Endothelial cell (in vitro differentiated cells): Measurements from ENCODE around the gene NKAIN1. TPM values are rescaled to one million over a fixed set of nuclear protein-coding genes. Genes with fewer than 3 reads are reported as not detected.

Source experiments
- DNase-seq: peaks from one replicate; pipeline ENCODE4 v3.0.0; 2021; ENCODE audit warnings: low spot score
- H3K27ac Mint-ChIP-seq: one replicate; pipeline ENCODE4 v1.8.0; 2021; ENCODE audit warnings: mixed read lengths, inconsistent platforms; ENCODE audit not compliant: unreplicated experiment
- H3K27me3 Mint-ChIP-seq: one replicate; pipeline ENCODE4 v1.8.0; 2021; ENCODE audit warnings: mild to moderate bottlenecking, moderate library complexity, mixed read lengths, inconsistent platforms; ENCODE audit not compliant: unreplicated experiment
- H3K36me3 Mint-ChIP-seq: one replicate; pipeline ENCODE4 v1.8.0; 2021; ENCODE audit warnings: mild to moderate bottlenecking, low read depth, mixed read lengths, inconsistent platforms; ENCODE audit not compliant: unreplicated experiment
- H3K4me1 Mint-ChIP-seq: one replicate; pipeline ENCODE4 v1.8.0; 2021; ENCODE audit warnings: mild to moderate bottlenecking, mixed read lengths, inconsistent platforms; ENCODE audit not compliant: unreplicated experiment
- H3K4me3 Mint-ChIP-seq: one replicate; pipeline ENCODE4 v1.8.0; 2021; ENCODE audit warnings: mild to moderate bottlenecking, mixed read lengths, inconsistent platforms; ENCODE audit not compliant: unreplicated experiment
- H3K9me3 Mint-ChIP-seq: one replicate; pipeline ENCODE4 v1.8.0; 2021; ENCODE audit warnings: mixed read lengths, inconsistent platforms; ENCODE audit not compliant: unreplicated experiment
- CTCF ChIP-seq: fragments of 200-600 bp; sonication (generic); IDR thresholded peaks from one replicate; pipeline ENCODE4 v1.5.0; 2021; ENCODE audit warnings: antibody characterized with exemption; ENCODE audit not compliant: unreplicated experiment
- total RNA-seq: library from RNA; stranded (reverse); fragmentation: NEBNext Ultra II Directional; extraction: Animal tissue kit (Norgen Biotek cat#: 25700); gene quantifications from one replicate; pipeline ENCODE4 v1.2.1, GENCODE V29; 2021; ENCODE audit not compliant: unreplicated experiment

The NKAIN1 gene
- total RNA-seq, 1 donor from 2014 or later: 3.7 TPM

- peaks cover 2% of the 10 kb centered on the region for H3K27me3 Mint-ChIP-seq
- H3K27ac Mint-ChIP-seq: no peak overlapping the region
- H3K36me3 Mint-ChIP-seq: no peaks in the 10 kb centered on the region
- H3K9me3 Mint-ChIP-seq: no peaks in the 10 kb centered on the region
- no peak overlapping the region for H3K4me3 Mint-ChIP-seq
- TF ChIP-seq CTCF: no peak
- peaks cover 4% of the 10 kb centered on the region for H3K4me1 Mint-ChIP-seq
- DNase-seq: no peak
Measured at GRCh38 chr1:31193729-31194128, 46.0 kb downstream of the NKAIN1 start.

- H3K27ac Mint-ChIP-seq: no peak overlapping the region
- no peaks in the 10 kb centered on the region for H3K9me3 Mint-ChIP-seq
- H3K4me3 Mint-ChIP-seq: no peak overlapping the region
- TF ChIP-seq CTCF: no peak
- H3K27me3 Mint-ChIP-seq: peaks cover 5% of the 10 kb centered on the region
- peaks cover 4% of the 10 kb centered on the region for H3K4me1 Mint-ChIP-seq
- peaks cover 5% of the 10 kb centered on the region for H3K36me3 Mint-ChIP-seq
- no peak for DNase-seq
Measured at GRCh38 chr1:31191281-31191680, 48.4 kb downstream of the NKAIN1 start.

GRCh38 chr1:31189696-31190674 lies 49.7 kb downstream of the NKAIN1 start:
- H3K4me1 Mint-ChIP-seq: peaks cover 4% of the 10 kb centered on the region
- no peak overlapping the region for H3K4me3 Mint-ChIP-seq
- TF ChIP-seq CTCF: no peak
- H3K9me3 Mint-ChIP-seq: no peaks in the 10 kb centered on the region
- peaks cover 5% of the 10 kb centered on the region for H3K27me3 Mint-ChIP-seq
- H3K27ac Mint-ChIP-seq: no peak overlapping the region
- peaks cover 5% of the 10 kb centered on the region for H3K36me3 Mint-ChIP-seq
- DNase-seq: no peak

GRCh38 chr1:31183927-31184554 lies 55.6 kb downstream of the NKAIN1 start:
- Mint-ChIP-seq H3K4me1 (peaks cover 2% of the 10 kb centered on the region), H3K27ac (no peak overlapping the region), H3K9me3 (no peaks in the 10 kb centered on the region), H3K36me3 (peaks cover 5% of the 10 kb centered on the region), H3K27me3 (peaks cover 16% of the 10 kb centered on the region), H3K4me3 (no peak overlapping the region)
- peak; percentile 78 for DNase-seq
- TF ChIP-seq CTCF: peak; percentile 86

GRCh38 chr1:31183126-31183525 lies 56.6 kb downstream of the NKAIN1 start:
- Mint-ChIP-seq H3K9me3 (no peaks in the 10 kb centered on the region), H3K4me1 (peaks cover 2% of the 10 kb centered on the region), H3K4me3 (no peak overlapping the region), H3K36me3 (peaks cover 5% of the 10 kb centered on the region), H3K27ac (no peak overlapping the region), H3K27me3 (peaks cover 14% of the 10 kb centered on the region)
- no peak for DNase-seq
- no peak for TF ChIP-seq CTCF
